Cardiac fibroblast (primary cell): ENCODE measurements around the gene HSPE1.
"Not testable (repeated sequence)": the region's sequence is repeated elsewhere in the genome, so short reads cannot be mapped to it uniquely, and the experiment has no call there.

Experiments
- DNase-seq, 2 donors: peaks; one replicate each; pipeline versions ENCODE4 v3.0.0 to v3.0.0-alpha.2; 2010; ENCODE audit warnings: low read depth in 2 of 2
- H3K4me3 ChIP-seq, 2 donors: replicated peaks in 1 of 2; 1 replicate in 1 of 2; 2 replicates in 1 of 2; pipeline ENCODE4 v1.5.1; 2011; ENCODE audit warnings: low read depth in 2 of 2, low read length in 2 of 2, mild to moderate bottlenecking in 2 of 2, moderate library complexity in 1 of 2
- TF ChIP-seq, protein P1 (sequence below): IDR thresholded peaks from one replicate; pipeline ENCODE4 v1.5.1; 2011; ENCODE audit warnings: low read depth, mild to moderate bottlenecking, low read length, inconsistent platforms

The HSPE1 gene

DNA sequence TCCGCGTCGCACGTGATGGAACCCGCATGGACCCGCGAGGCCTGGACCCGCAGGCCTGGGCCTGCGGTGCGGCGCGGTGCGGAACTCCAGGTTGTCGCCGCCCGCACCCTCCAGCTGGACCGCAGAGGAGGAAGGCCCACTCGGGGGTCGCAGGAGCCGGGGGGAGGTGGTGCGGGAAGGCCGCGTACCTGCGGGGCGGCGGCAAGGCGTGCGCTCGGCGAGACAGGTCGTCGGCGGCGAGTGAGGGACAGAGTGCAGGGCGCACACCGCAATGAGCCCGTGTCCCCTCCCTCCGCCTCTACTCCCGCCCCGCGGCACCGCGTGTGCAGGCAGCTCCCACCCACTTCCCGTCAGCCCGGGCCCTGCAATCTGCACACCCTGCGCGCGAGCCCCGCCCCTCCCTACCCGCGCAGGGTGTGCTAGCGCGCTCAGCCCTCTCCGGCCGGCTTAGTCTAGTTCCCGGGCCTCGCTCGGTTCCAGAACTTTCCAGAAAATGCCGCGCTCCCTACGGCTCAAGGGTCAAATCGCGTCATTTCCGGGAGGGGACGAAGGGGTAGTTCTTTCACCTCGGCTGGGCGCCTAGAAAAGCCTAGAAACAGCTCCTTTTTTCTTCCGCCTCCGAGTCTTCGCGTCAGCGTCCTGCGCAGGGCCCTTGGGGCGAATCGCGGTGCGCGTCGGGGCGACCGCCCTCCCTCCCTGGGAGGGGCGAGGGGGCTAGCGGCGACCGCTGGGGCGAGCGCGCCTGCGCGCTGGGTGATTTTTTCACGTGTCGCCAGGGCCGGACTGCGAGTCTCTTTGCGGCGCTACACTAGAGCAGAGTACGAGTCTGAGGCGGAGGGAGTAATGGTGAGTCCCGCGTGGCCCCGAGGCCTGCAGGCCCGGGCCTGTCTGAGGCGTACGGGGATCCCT is at the start of gene HSPE1, which contains the start of gene HSPD1:
Gene HSPE1, plus strand, starts transcription at position 786 of the 909 bp plus-strand sequence. Its CDS starts 58 bp downstream, at position 844.
Gene HSPD1, minus strand, starts transcription at position 247 of the 909 bp plus-strand sequence. CDS start 992 bp downstream, outside the sequence.
- TF ChIP-seq, protein P1, sequence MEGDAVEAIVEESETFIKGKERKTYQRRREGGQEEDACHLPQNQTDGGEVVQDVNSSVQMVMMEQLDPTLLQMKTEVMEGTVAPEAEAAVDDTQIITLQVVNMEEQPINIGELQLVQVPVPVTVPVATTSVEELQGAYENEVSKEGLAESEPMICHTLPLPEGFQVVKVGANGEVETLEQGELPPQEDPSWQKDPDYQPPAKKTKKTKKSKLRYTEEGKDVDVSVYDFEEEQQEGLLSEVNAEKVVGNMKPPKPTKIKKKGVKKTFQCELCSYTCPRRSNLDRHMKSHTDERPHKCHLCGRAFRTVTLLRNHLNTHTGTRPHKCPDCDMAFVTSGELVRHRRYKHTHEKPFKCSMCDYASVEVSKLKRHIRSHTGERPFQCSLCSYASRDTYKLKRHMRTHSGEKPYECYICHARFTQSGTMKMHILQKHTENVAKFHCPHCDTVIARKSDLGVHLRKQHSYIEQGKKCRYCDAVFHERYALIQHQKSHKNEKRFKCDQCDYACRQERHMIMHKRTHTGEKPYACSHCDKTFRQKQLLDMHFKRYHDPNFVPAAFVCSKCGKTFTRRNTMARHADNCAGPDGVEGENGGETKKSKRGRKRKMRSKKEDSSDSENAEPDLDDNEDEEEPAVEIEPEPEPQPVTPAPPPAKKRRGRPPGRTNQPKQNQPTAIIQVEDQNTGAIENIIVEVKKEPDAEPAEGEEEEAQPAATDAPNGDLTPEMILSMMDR = no peak
- peak; percentile 100 for DNase-seq
- peak within 1 kb of the TSS; percentile 81 to 85 for H3K4me3 ChIP-seq

DNA sequence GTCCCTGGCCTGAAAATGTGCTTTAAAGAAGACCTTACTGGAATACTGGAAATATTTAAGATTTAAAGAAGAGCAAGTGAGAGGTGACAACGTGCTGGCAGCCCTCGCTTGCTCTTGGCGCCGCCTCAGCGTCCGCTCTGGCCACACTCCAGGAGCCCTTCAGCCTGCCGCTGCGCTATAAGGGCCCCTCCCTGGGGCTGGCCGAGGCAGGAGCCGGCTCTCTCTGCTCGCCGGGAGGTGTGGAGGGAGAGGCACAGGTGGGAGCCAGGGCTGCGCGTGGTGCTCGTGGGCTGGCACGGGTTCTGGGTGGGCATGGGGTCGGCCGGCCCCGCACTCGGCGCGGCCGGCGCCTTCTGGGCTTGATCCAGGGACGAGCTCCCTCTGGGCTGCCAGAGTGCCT is 49.7 kb upstream of the HSPE1 start:
- H3K4me3 ChIP-seq = no peak overlapping the region
- TF ChIP-seq, protein P1 = no peak
- DNase-seq = no peak

DNA sequence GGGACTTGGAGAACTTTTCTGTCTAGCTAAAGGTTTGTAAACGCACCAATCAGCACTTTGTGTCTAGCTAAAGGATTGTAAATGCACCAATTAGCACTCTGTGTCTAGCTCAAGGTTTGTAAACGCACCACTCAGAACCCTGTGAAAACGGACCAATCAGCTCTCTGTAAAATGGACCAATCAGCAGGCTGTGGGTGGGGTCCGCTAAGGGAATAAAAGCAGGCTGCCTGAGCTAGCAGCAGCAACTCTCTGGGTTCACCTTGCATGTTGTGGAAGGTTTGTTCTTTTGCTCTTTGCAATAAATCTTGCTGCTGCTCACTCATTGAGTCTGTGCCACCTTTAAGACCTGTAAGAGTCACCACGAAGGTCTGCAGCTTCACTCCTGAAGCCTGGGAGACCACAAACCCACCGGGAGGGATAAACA is 49.2 kb upstream of the HSPE1 start:
- not testable (repeated sequence) for H3K4me3 ChIP-seq, DNase-seq

DNA sequence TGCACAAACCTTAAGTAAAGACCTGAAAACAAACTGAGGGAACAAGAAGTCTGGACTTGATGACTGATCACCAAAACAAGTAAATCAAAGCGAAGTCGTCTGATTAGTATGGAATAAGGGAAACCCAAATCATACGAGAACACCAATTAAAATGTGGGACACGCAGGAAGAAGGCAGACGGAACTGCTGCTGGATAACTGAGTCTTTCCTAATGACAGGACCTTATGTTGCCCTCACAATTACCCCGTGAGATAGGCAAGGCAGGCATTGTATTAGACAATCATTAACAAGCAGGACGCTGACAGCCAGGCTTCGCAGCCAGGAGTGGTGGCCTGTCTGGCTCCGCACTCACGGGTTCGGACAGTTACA is 47.4 kb upstream of the HSPE1 start:
- peak overlapping the region; percentile 59 to 62 for H3K4me3 ChIP-seq
- TF ChIP-seq, protein P1 = no peak
- no peak for DNase-seq

DNA sequence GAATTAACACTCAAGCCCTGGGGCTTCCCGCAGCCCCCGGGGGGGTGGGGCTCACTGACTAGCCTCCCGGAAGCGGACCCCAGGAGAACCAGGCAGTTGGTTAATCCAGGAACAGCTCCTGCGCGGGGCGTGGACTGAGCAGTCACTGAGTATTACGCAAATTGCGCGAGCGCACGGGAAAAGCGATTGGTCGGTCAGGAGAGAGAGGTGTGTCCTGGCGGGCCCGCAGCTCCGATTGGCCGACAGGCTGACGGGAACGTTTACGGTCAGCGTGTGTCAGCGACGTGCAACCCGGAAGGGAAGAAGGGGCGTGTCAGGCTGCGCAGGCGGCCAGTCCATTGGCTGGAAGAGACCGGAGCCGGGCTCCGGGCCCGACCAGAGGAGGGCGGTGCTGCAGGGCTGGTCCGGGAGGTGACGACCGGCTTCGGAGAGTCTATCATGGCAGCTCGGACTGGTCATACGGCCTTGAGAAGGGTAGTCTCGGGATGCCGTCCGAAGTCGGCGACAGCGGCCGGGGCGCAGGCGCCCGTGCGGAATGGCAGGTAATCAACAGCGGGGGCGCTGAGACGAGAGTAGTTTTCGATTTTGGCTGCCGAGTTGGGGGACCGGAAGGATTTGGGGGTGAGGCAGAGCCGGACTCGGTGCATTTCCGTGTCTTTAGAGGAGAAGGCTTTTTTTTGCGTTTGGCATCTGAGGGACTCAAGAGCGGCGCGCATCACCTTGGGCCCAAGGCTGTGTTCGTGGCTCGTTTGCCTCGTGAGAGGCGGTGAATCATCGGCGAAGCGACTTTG is 46.9 kb upstream of the HSPE1 start, which contains the start of gene COQ10B:
Gene COQ10B, plus strand, starts transcription at position 430 of the 791 bp plus-strand sequence. Its CDS starts 9 bp downstream, at position 439.
- TF ChIP-seq, protein P1 = peak; percentile 27
- H3K4me3 ChIP-seq = peak within 1 kb of the TSS; percentile 89 to 99
- DNase-seq = peak; percentile 100

DNA sequence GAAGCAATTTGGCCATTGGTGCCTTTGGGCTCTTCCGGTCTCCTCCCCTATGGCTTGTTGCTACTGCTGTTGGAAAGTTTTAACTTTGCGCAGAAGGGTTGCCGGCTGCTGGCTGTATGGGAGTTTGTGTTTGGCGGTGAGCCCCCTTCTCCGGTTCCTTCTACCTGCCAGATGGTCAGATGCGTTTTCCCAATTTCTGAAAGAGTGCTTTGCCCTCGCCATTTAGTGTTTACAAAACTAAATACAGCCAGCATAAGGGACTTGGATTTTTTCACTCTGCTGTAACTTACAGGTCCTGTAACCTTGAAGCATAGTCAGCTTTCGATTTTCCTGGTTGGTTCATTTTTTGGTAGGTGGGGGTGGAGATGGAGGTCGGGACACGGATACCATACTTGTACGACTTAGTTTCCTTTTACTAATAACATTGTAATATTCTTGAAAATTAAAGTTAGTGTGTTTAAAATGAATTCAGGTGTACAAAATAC is 46.2 kb upstream of the HSPE1 start:
- H3K4me3 ChIP-seq = peak overlapping the region; percentile 89 to 99
- TF ChIP-seq, protein P1 = no peak
- peak in 1 of 2 donors; percentile 95 for DNase-seq
